ENCODE data around the gene CSNK2A1.

DNA sequence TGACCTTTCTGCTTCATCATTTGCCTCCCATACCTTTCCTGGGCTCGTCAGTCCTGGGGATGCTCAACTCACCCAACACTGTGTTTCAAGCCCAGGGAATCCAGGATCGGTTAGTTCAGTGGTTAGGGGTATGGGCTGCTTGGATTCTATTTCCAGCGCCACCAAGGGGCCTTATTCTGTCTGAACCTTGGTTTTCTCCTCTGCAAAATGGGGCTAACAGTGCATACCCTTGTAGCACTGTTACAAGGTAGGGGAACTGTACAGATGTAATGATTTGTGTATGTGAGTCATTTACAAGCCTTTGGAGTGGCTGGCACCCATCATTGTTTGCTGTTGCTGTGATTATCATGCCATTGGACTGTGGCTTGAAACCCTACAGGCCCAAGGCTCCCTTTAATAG, 14.5 kb upstream of the CSNK2A1 start:
- TF ChIP-seq POLR2AphosphoS5 (IDR thresholded peaks at IDR 0.05): no peak
- TF ChIP-seq POLR2A (IDR thresholded peaks at IDR 0.05): no peak
- TF ChIP-seq, protein P1, sequence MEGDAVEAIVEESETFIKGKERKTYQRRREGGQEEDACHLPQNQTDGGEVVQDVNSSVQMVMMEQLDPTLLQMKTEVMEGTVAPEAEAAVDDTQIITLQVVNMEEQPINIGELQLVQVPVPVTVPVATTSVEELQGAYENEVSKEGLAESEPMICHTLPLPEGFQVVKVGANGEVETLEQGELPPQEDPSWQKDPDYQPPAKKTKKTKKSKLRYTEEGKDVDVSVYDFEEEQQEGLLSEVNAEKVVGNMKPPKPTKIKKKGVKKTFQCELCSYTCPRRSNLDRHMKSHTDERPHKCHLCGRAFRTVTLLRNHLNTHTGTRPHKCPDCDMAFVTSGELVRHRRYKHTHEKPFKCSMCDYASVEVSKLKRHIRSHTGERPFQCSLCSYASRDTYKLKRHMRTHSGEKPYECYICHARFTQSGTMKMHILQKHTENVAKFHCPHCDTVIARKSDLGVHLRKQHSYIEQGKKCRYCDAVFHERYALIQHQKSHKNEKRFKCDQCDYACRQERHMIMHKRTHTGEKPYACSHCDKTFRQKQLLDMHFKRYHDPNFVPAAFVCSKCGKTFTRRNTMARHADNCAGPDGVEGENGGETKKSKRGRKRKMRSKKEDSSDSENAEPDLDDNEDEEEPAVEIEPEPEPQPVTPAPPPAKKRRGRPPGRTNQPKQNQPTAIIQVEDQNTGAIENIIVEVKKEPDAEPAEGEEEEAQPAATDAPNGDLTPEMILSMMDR (IDR thresholded peaks at IDR 0.05): no peak
- no peak for TF ChIP-seq EP300 (IDR thresholded peaks at IDR 0.05)
